ENCODE measurements around the gene PAGE2B.

GRCh38 chrX:55057675-55058249 is 17.1 kb upstream of the PAGE2B start:
- TF ChIP-seq POLR2AphosphoS5 (IDR thresholded peaks at IDR 0.05; ENCODE audit: low read depth, low read length) = no peak
- TF ChIP-seq POLR2A (IDR thresholded peaks at IDR 0.05; ENCODE audit: low read depth, low read length) = no peak

All from GM12892 (cell line).